Subcutaneous abdominal adipose tissue (tissue), 5 donors: Measurements from ENCODE around the gene HOXB7.

Experiments
- H3K27ac ChIP-seq: one replicate; pipeline ENCODE4 v1.7.0; 2013; ENCODE audit warnings: low read depth, mild to moderate bottlenecking, inconsistent platforms, low read length, moderate library complexity
- H3K27me3 ChIP-seq, 5 donors: one replicate each; pipeline ENCODE4 v1.7.0; 2013; ENCODE audit warnings: low read length in 5 of 5, inconsistent platforms in 1 of 5; ENCODE audit not compliant: control insufficient read depth in 5 of 5, insufficient read depth in 4 of 5
- H3K36me3 ChIP-seq, 5 donors: one replicate each; pipeline ENCODE4 v1.7.0; 2013; ENCODE audit warnings: low read length in 5 of 5; ENCODE audit not compliant: control insufficient read depth in 5 of 5, insufficient read depth in 5 of 5
- H3K4me1 ChIP-seq, 5 donors: one replicate each; pipeline ENCODE4 v1.7.0; 2013; ENCODE audit warnings: low read length in 5 of 5, mild to moderate bottlenecking in 3 of 5, moderate library complexity in 1 of 5; ENCODE audit not compliant: control insufficient read depth in 5 of 5, insufficient read depth in 5 of 5
- H3K4me3 ChIP-seq, 5 donors: one replicate each; pipeline ENCODE4 v1.7.0; 2013; ENCODE audit warnings: low read length in 5 of 5, low read depth in 1 of 5
- H3K9ac ChIP-seq, 5 donors: one replicate each; pipeline ENCODE4 v1.7.0; 2013; ENCODE audit warnings: low read length in 5 of 5, mild to moderate bottlenecking in 4 of 5, moderate library complexity in 3 of 5
- H3K9me3 ChIP-seq, 5 donors: one replicate each; pipeline ENCODE4 v1.7.0; 2013; ENCODE audit warnings: low read length in 5 of 5; ENCODE audit not compliant: control insufficient read depth in 5 of 5
- donor health status: healthy.
- donor health status: healthy.
- donor health status: healthy.
- donor health status: healthy.
- donor health status: healthy.

Gene HOXB7

DNA sequence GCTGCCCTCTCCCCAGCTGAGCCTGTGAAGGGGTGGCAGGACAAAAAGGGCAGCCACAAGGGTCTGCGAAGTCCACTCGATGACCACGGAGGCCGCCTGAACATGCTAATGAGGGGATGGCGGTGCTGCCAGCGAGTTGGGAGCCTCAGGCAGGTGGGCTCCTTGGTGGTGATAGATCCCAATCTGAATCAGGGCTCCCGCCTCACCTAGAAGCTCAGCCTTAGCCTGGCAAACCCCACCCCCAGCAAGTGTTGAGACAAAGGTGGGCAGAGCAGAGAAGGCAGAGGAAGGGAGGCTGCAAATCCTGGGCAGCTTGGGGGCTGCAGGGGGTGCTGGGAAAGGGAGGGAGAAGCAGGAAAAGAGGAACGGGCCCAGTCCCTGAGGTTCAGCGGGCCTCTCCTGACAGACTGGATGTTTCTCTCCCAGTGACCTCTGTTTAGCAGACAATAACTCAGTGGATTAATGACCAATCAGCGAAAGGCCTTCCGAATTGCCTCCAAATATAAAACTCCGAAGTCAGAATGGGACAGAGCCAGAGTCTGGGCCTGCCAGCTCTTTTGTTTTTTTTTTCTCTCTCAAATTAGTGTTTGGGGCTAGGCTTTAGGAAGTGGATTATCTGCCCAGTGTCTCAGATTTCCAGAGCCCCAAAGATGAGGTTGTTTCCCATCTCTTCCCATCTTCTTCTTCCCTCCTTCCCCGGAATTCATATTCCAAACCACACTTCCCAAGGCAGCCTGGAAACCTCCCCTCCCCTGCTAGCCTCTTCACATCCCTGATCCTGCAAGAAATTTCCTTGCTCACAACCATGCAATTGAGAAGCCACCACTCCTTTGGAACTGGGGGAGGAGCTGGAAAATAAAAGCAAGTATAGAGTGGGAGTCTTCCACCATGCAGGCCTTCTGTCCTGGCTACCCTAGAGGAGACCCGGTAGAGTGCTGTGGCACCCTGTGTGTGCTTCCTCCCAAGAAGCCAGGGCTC lies 50.7 kb downstream of the HOXB7 start:
- Histone ChIP-seq H3K4me1 (peaks cover 17 to 88% (median 76%) of the 10 kb centered on the region in 5 donors), H3K27ac (peak overlapping the region; percentile 81), H3K36me3 (peaks cover 0 to 3% (median 0%) of the 10 kb centered on the region in 5 donors), H3K9ac (peak overlapping the region in 4 of 5 donors; percentile 9 to 43 (median 39)), H3K4me3 (no peak overlapping the region), H3K9me3 (no peaks in the 10 kb centered on the region), H3K27me3 (no peaks in the 10 kb centered on the region)

DNA sequence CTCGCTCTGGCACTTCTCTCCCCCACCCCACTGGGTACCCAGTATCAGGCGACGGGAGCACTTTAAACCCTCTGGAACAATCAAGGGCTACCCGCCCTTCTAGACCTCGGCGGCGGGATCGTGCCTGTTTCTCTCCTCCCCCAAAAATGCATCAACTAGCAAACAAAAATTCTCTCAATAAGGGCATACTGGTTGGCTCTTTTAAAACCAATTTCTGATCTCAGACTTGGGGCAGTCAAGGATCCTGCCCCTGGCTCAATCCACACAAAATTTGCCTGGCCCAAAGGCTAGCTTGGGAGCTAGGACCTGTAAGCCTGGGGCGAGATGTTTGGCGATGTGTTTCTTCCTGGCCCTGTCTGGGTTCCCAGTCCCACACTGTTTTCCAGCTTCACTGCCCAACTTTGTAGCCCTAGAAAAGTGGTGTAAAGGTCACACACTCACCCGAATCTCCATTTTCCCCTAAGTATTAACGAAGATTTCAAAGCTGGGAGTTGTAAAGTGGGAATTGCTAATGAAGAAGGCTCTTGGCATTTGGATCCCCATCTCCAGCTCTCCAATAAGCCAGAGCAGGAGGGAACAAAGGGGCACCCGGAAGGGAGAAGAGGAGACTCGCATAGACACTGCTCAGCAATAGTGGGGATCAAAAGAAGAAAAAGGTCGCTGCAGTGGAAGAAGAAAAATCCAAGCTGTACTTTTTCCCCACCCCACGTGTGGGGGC lies 51.5 kb downstream of the HOXB7 start:
- Histone ChIP-seq H3K27ac (peak overlapping the region; percentile 81), H3K4me1 (peaks cover 15 to 87% (median 77%) of the 10 kb centered on the region in 5 donors), H3K27me3 (no peaks in the 10 kb centered on the region), H3K36me3 (peaks cover 0 to 7% (median 0%) of the 10 kb centered on the region in 5 donors), H3K9me3 (no peaks in the 10 kb centered on the region), H3K9ac (peak overlapping the region in 4 of 5 donors; percentile 9 to 44 (median 39)), H3K4me3 (no peak overlapping the region)

DNA sequence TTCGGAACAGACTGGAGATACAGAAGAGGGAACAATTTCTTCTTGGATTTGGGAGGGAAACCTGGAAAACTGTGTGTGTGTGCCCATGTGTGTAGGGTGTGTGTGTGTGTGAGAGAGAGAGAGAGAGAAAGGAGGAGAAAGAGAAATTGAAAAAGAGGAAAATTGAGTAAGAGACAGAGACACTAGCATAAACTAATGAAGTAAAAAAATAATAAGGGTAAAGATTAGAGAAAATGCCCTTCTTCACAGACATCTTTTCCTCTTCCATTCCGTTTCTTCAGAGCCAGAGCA lies 52.0 kb downstream of the HOXB7 start:
- Histone ChIP-seq H3K27me3 (no peaks in the 10 kb centered on the region), H3K9me3 (no peaks in the 10 kb centered on the region), H3K4me3 (no peak overlapping the region), H3K27ac (peak overlapping the region; percentile 81), H3K4me1 (peaks cover 15 to 89% (median 79%) of the 10 kb centered on the region in 5 donors), H3K9ac (peak overlapping the region in 3 of 5 donors; percentile 9 to 44 (median 35)), H3K36me3 (peaks cover 0 to 8% (median 0%) of the 10 kb centered on the region in 5 donors)

DNA sequence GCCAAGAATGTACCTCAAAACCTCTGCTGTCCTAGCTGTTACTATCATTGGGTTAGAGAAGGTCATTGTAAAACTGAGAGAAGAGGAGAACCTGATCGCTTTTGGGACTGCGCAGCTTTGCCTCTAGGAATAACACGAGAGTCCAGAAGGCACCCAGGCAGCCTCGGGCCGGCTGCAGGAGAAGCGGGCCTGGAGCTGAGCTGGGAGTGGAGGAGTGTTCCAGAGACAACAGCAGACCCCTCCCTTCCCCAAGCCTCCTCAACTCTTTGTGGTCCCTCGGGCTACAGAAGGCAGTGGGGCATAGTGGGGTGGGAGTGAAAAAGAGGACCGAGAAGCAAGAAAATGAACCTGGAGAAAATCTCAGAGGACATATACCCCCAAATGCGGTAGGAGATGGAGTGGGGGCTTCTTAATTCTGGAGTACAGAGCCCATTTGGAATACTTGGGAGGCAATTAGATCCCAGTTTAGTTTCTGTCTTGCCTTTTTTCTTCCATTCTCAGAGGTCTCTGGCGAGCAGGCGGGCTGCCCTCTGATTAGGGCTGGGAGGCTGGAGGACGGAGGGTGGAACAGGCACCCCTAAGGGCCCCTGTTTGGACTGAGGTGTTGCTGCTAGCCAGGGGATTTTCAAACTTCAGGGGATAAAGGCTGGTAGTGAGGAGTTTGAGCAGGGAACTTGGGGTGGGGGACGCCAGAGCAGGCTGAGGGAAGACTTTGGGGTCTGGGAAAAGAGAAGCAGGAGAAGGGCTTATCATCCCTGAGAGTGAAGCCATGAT lies 52.6 kb downstream of the HOXB7 start:
- Histone ChIP-seq H3K4me3 (no peak overlapping the region), H3K4me1 (peaks cover 11 to 87% (median 78%) of the 10 kb centered on the region in 5 donors), H3K27ac (peak overlapping the region; percentile 81), H3K27me3 (no peaks in the 10 kb centered on the region), H3K9ac (peak overlapping the region in 2 of 5 donors; percentile 1 to 44), H3K36me3 (peaks cover 0 to 8% (median 0%) of the 10 kb centered on the region in 5 donors), H3K9me3 (no peaks in the 10 kb centered on the region)
